ENCODE measurements around the gene NKAPL. TPM values are rescaled to one million over a fixed set of nuclear protein-coding genes. Genes with fewer than 3 reads are reported as not detected.
A peak's percentile ranks its signal among the peaks of the same experiment; 100 is the strongest.

The NKAPL gene
- total and polyA plus RNA-seq, 2 of the 13 experiments (the other 11 are each of a cell fraction or from before 2014, with no cell fraction given), result not detected

DNA sequence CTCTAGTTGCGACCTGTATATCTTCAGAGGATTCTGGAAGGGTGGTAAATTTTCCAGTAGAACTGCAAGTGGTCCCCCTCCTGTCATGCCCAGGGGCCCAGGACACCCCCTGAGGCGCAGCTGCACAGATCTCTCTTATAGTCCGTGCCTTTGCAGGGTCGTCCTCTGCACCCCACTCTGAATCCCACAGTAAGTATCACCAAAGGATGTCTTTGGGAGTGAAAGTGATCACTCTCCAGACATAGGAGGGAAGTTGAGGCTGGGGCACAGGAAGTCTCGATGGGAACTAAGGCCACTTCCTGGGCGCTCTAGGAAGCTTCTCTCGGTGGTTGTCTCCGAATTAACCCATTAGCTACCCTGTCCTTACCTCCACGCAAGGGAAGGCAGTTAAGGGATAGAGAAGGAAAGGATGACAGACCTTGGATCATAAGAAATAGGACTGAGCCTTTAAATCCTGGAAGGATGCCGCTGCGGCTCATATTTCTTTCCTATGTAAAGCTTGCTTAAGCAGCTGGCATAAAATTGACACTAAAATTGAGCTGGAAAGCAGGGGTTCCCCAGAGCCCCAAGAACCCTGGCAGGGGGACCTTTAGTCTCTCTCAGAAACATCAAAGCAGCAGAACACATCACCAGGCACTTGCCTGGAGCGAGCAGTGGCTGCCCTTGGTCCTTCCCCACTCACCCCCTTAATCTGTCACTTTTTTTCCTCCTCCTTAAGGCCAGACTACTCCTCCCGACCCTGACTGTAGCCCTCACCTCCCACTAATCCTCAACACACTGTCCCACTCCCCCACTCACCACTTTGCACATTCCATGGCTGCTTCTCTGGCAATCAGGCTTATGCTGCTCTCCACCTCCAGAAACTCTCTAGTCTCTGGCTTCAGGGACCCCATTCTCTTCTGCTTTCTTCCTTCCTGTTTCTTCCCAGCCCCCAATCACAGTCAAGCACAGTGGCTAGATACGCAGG is 6.8 kb upstream of the NKAPL start, which contains the start of gene ZKSCAN4 (continued):
- TF ChIP-seq, protein P1, sequence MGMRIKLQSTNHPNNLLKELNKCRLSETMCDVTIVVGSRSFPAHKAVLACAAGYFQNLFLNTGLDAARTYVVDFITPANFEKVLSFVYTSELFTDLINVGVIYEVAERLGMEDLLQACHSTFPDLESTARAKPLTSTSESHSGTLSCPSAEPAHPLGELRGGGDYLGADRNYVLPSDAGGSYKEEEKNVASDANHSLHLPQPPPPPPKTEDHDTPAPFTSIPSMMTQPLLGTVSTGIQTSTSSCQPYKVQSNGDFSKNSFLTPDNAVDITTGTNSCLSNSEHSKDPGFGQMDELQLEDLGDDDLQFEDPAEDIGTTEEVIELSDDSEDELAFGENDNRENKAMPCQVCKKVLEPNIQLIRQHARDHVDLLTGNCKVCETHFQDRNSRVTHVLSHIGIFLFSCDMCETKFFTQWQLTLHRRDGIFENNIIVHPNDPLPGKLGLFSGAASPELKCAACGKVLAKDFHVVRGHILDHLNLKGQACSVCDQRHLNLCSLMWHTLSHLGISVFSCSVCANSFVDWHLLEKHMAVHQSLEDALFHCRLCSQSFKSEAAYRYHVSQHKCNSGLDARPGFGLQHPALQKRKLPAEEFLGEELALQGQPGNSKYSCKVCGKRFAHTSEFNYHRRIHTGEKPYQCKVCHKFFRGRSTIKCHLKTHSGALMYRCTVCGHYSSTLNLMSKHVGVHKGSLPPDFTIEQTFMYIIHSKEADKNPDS (CRISPR knock-in tag; IDR thresholded peaks at IDR 0.05), result no peak
- TF ChIP-seq PAWR (CRISPR knock-in tag; IDR thresholded peaks at IDR 0.05; ENCODE audit: borderline replicate concordance), result no peak
- TF ChIP-seq, protein P2, sequence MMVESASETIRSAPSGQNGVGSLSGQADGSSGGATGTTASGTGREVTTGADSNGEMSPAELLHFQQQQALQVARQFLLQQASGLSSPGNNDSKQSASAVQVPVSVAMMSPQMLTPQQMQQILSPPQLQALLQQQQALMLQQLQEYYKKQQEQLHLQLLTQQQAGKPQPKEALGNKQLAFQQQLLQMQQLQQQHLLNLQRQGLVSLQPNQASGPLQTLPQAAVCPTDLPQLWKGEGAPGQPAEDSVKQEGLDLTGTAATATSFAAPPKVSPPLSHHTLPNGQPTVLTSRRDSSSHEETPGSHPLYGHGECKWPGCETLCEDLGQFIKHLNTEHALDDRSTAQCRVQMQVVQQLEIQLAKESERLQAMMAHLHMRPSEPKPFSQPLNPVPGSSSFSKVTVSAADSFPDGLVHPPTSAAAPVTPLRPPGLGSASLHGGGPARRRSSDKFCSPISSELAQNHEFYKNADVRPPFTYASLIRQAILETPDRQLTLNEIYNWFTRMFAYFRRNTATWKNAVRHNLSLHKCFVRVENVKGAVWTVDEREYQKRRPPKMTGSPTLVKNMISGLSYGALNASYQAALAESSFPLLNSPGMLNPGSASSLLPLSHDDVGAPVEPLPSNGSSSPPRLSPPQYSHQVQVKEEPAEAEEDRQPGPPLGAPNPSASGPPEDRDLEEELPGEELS (CRISPR knock-in tag; IDR thresholded peaks at IDR 0.05), result peak; percentile 32; the same call in 1 of the 2 replicates
- TF ChIP-seq, protein P3, sequence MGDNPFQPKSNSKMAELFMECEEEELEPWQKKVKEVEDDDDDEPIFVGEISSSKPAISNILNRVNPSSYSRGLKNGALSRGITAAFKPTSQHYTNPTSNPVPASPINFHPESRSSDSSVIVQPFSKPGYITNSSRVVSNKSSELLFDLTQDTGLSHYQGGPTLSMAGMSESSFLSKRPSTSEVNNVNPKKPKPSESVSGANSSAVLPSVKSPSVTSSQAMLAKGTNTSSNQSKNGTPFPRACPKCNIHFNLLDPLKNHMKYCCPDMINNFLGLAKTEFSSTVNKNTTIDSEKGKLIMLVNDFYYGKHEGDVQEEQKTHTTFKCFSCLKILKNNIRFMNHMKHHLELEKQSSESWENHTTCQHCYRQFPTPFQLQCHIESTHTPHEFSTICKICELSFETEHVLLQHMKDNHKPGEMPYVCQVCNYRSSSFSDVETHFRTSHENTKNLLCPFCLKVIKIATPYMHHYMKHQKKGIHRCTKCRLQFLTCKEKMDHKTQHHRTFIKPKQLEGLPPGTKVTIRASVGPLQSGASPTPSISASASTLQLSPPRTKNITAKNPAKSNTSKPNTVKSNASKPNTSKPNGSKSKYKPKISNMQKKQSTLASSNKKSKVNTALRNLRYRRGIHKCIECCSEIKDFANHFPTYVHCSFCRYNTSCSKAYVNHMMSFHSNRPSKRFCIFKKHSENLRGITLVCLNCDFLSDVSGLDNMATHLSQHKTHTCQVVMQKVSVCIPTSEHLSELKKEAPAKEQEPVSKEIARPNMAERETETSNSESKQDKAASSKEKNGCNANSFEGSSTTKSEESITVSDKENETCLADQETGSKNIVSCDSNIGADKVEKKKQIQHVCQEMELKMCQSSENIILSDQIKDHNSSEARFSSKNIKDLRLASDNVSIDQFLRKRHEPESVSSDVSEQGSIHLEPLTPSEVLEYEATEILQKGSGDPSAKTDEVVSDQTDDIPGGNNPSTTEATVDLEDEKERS (CRISPR knock-in tag; IDR thresholded peaks at IDR 0.05), result no peak
- no peak for TF ChIP-seq AKAP8 (CRISPR knock-in tag; IDR thresholded peaks at IDR 0.05)
- TF ChIP-seq GABPA (IDR thresholded peaks at IDR 0.05; ENCODE audit: low read depth, low read length), result peak; percentile 97
- peak; percentile 99 for TF ChIP-seq GABPA (CRISPR knock-in tag; IDR thresholded peaks at IDR 0.05; ENCODE audit: low read depth)
- TF ChIP-seq, protein P4, sequence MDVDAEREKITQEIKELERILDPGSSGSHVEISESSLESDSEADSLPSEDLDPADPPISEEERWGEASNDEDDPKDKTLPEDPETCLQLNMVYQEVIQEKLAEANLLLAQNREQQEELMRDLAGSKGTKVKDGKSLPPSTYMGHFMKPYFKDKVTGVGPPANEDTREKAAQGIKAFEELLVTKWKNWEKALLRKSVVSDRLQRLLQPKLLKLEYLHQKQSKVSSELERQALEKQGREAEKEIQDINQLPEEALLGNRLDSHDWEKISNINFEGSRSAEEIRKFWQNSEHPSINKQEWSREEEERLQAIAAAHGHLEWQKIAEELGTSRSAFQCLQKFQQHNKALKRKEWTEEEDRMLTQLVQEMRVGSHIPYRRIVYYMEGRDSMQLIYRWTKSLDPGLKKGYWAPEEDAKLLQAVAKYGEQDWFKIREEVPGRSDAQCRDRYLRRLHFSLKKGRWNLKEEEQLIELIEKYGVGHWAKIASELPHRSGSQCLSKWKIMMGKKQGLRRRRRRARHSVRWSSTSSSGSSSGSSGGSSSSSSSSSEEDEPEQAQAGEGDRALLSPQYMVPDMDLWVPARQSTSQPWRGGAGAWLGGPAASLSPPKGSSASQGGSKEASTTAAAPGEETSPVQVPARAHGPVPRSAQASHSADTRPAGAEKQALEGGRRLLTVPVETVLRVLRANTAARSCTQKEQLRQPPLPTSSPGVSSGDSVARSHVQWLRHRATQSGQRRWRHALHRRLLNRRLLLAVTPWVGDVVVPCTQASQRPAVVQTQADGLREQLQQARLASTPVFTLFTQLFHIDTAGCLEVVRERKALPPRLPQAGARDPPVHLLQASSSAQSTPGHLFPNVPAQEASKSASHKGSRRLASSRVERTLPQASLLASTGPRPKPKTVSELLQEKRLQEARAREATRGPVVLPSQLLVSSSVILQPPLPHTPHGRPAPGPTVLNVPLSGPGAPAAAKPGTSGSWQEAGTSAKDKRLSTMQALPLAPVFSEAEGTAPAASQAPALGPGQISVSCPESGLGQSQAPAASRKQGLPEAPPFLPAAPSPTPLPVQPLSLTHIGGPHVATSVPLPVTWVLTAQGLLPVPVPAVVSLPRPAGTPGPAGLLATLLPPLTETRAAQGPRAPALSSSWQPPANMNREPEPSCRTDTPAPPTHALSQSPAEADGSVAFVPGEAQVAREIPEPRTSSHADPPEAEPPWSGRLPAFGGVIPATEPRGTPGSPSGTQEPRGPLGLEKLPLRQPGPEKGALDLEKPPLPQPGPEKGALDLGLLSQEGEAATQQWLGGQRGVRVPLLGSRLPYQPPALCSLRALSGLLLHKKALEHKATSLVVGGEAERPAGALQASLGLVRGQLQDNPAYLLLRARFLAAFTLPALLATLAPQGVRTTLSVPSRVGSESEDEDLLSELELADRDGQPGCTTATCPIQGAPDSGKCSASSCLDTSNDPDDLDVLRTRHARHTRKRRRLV (CRISPR knock-in tag; IDR thresholded peaks at IDR 0.05), result 0 out of 2 replicates have a peak, but pooled peaks have one; percentile 47
- TF ChIP-seq, protein P5, sequence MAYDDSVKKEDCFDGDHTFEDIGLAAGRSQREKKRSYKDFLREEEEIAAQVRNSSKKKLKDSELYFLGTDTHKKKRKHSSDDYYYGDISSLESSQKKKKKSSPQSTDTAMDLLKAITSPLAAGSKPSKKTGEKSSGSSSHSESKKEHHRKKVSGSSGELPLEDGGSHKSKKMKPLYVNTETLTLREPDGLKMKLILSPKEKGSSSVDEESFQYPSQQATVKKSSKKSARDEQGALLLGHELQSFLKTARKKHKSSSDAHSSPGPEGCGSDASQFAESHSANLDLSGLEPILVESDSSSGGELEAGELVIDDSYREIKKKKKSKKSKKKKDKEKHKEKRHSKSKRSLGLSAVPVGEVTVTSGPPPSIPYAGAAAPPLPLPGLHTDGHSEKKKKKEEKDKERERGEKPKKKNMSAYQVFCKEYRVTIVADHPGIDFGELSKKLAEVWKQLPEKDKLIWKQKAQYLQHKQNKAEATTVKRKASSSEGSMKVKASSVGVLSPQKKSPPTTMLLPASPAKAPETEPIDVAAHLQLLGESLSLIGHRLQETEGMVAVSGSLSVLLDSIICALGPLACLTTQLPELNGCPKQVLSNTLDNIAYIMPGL (CRISPR knock-in tag; IDR thresholded peaks at IDR 0.05; ENCODE audit: borderline replicate concordance in 1 of 2, low read depth in 1 of 2), result peak; percentile 78 to 95
- TF ChIP-seq ZNF766 (CRISPR knock-in tag; IDR thresholded peaks at IDR 0.05; ENCODE audit: borderline replicate concordance), result no peak
- TF ChIP-seq NCOR1 (IDR thresholded peaks at IDR 0.05; ENCODE audit: borderline replicate concordance, low read length), result no peak
- TF ChIP-seq NRL (CRISPR knock-in tag; IDR thresholded peaks at IDR 0.05; ENCODE audit: borderline replicate concordance), result 0 out of 2 replicates have a peak, but pooled peaks have one; percentile 20

Measured in HepG2 (cell line).